IMR-90 (cell line): ENCODE data around the gene VAT1L. TPM values are rescaled to one million over a fixed set of nuclear protein-coding genes. Genes with fewer than 3 reads are reported as not detected.

ENCODE experiments used
- ATAC-seq: fragments of 200-7000 bp; cut with Tn5 transposase; 2 replicates; pipeline ENCODE4 v1.9.1; 2020; ENCODE audit warnings: low read depth, mild to moderate bottlenecking, moderate library complexity
- BruUV-seq: library from RNA; stranded (reverse); fragments of 400-500 nt; replicated peaks from 2 replicates; lab custom pipeline; 2021; lab: Mats Ljungman, UMichigan
- CTCF ChIA-PET: fragments of 300-600 bp; formaldehyde crosslinking; extraction: SDS; loops from one replicate; lab custom pipeline; 2021; ENCODE audit warnings: antibody characterized with exemption; lab: Yijun Ruan, JAX
- POLR2A ChIA-PET: fragments of 300-600 bp; sonication (Branson Sonifier 250); formaldehyde crosslinking; loops from one replicate; lab custom pipeline; 2022; ENCODE audit warnings: antibody characterized with exemption; ENCODE audit not compliant: unreplicated experiment; lab: Charles Lee
- DNase-seq: peaks from one replicate; pipeline ENCODE4 v3.0.0; 2013
- H2AFZ ChIP-seq: replicated peaks from 2 replicates; pipeline ENCODE3; 2013; ENCODE audit warnings: low read length, mild to moderate bottlenecking; ENCODE audit not compliant: poor library complexity
- H2AK5ac ChIP-seq: 2 replicates; pipeline ENCODE4 v1.6.1; 2013; ENCODE audit warnings: low read depth, low read length, inconsistent platforms
- H2AK9ac ChIP-seq: replicated peaks from 2 replicates; pipeline ENCODE3; 2013; ENCODE audit warnings: mild to moderate bottlenecking, low read depth, low read length, moderate library complexity; ENCODE audit not compliant: poor library complexity
- H2BK120ac ChIP-seq: 2 replicates; pipeline ENCODE4 v1.6.1; 2013; ENCODE audit warnings: low read depth, low read length, inconsistent platforms
- H2BK15ac ChIP-seq: 3 replicates; pipeline ENCODE4 v1.6.1; 2013; ENCODE audit warnings: low read depth, low read length, inconsistent platforms
- H2BK20ac ChIP-seq: 2 replicates; pipeline ENCODE4 v1.6.1; 2013; ENCODE audit warnings: low read depth, mild to moderate bottlenecking, inconsistent platforms, low read length, moderate library complexity
- H2BK5ac ChIP-seq: 2 replicates; pipeline ENCODE4 v1.6.1; 2013; ENCODE audit warnings: mild to moderate bottlenecking, low read depth, low read length, inconsistent platforms; ENCODE audit not compliant: poor library complexity, severe bottlenecking
- H3K14ac ChIP-seq: replicated peaks from 2 replicates; pipeline ENCODE4 v1.6.1; 2013; ENCODE audit warnings: low read depth, low read length, inconsistent platforms
- H3K18ac ChIP-seq: 2 replicates; pipeline ENCODE4 v1.6.1; 2013; ENCODE audit warnings: low read depth, low read length, control low read depth
- H3K23ac ChIP-seq: 2 replicates; pipeline ENCODE4 v1.6.1; 2013; ENCODE audit warnings: low read depth, low read length, inconsistent platforms
- H3K27ac ChIP-seq: 2 replicates; pipeline ENCODE4 v1.5.1; 2013; ENCODE audit warnings: mild to moderate bottlenecking, control low read depth, low read length; ENCODE audit not compliant: insufficient read depth
- H3K27me3 ChIP-seq: 2 replicates; pipeline ENCODE4 v1.6.1; 2013; ENCODE audit warnings: low read length; ENCODE audit not compliant: control insufficient read depth, insufficient read depth
- H3K36me3 ChIP-seq: 2 replicates; pipeline ENCODE4 v1.6.1; 2013; ENCODE audit warnings: low read length, mixed read lengths; ENCODE audit not compliant: control insufficient read depth, insufficient read depth
- H3K4ac ChIP-seq: 2 replicates; pipeline ENCODE4 v1.6.1; 2013; ENCODE audit warnings: low read depth, low read length, inconsistent platforms
- H3K4me1 ChIP-seq: 2 replicates; pipeline ENCODE4 v1.6.1; 2013; ENCODE audit warnings: low read length, mixed read lengths; ENCODE audit not compliant: control insufficient read depth, insufficient read depth
- H3K4me2 ChIP-seq: 2 replicates; pipeline ENCODE4 v1.6.1; 2013; ENCODE audit warnings: low read depth, mild to moderate bottlenecking, control low read depth, low read length, moderate library complexity
- H3K4me3 ChIP-seq: 2 replicates; pipeline ENCODE4 v1.5.1; 2013; ENCODE audit warnings: low read depth, mild to moderate bottlenecking, control low read depth, low read length, moderate library complexity; ENCODE audit not compliant: insufficient read depth
- H3K56ac ChIP-seq: 2 replicates; pipeline ENCODE4 v1.6.1; 2013; ENCODE audit warnings: low read length, inconsistent platforms; ENCODE audit not compliant: insufficient read depth; ENCODE audit errors: extremely low read depth
- H3K79me1 ChIP-seq, 2 experiments: 2 replicates each; pipeline ENCODE4 v1.6.1; 2013; ENCODE audit warnings: low read length in 2 of 2, inconsistent platforms in 1 of 2, low read depth in 1 of 2
- H3K9ac ChIP-seq: 2 replicates; pipeline ENCODE4 v1.6.1; 2013; ENCODE audit warnings: low read depth, low read length, control low read depth
- H3K9me1 ChIP-seq: 2 replicates; pipeline ENCODE4 v1.6.1; 2013; ENCODE audit warnings: low read length, inconsistent platforms; ENCODE audit not compliant: insufficient read depth
- H3K9me3 ChIP-seq: 2 replicates; pipeline ENCODE4 v1.6.1; 2013; ENCODE audit warnings: low read length; ENCODE audit not compliant: control insufficient read depth, insufficient read depth
- H4K20me1 ChIP-seq: 2 replicates; pipeline ENCODE4 v1.6.1; 2013; ENCODE audit warnings: low read length, inconsistent platforms; ENCODE audit not compliant: insufficient read depth
- H4K5ac ChIP-seq: 2 replicates; pipeline ENCODE4 v1.6.1; 2013; ENCODE audit warnings: mild to moderate bottlenecking, low read depth, low read length, control low read depth
- H4K8ac ChIP-seq, 2 experiments: 2 replicates each; pipeline ENCODE4 v1.6.1; 2013; ENCODE audit warnings: low read depth in 2 of 2, low read length in 2 of 2, control low read depth in 1 of 2, inconsistent platforms in 1 of 2
- H4K91ac ChIP-seq: 2 replicates; pipeline ENCODE4 v1.6.1; 2013; ENCODE audit warnings: low read depth, low read length, inconsistent platforms; ENCODE audit not compliant: insufficient read depth
- CEBPB ChIP-seq: IDR thresholded peaks from 2 replicates; pipeline ENCODE4 v1.6.1; 2012; ENCODE audit warnings: low read depth, low read length, improper control_type of control experiment
- CHD1 ChIP-seq: IDR thresholded peaks from 2 replicates; pipeline ENCODE4 v1.6.1; 2012; ENCODE audit warnings: low read depth, low read length, improper control_type of control experiment
- ELK1 ChIP-seq: fragments of 150-350 bp; IDR thresholded peaks from 2 replicates; pipeline ENCODE4 v1.6.1; 2016; ENCODE audit warnings: low read depth, mild to moderate bottlenecking, low read length, moderate library complexity, borderline replicate concordance
- FOS ChIP-seq: fragments of 150-350 bp; IDR thresholded peaks from 2 replicates; pipeline ENCODE4 v1.6.1; 2016; ENCODE audit warnings: low read depth, low read length
- MAFK ChIP-seq: IDR thresholded peaks from 2 replicates; pipeline ENCODE4 v1.6.1; 2012; ENCODE audit warnings: low read depth, low read length, improper control_type of control experiment
- MXI1 ChIP-seq: IDR thresholded peaks from 2 replicates; pipeline ENCODE4 v1.6.1; 2012; ENCODE audit warnings: low read depth, mild to moderate bottlenecking, low read length, moderate library complexity, borderline replicate concordance
- NFE2L2 ChIP-seq: fragments of 150-350 bp; IDR thresholded peaks from 2 replicates; pipeline ENCODE4 v1.6.1; 2016; ENCODE audit warnings: low read depth, mild to moderate bottlenecking, low read length
- POLR2A ChIP-seq: IDR thresholded peaks from 2 replicates; pipeline ENCODE4 v1.6.1; 2012; ENCODE audit warnings: mild to moderate bottlenecking, low read depth, low read length
- RAD21 ChIP-seq: IDR thresholded peaks from 2 replicates; pipeline ENCODE4 v1.6.1; 2012; ENCODE audit warnings: low read length, improper control_type of control experiment
- RFX5 ChIP-seq: IDR thresholded peaks from 2 replicates; pipeline ENCODE4 v1.8.0; 2012; ENCODE audit warnings: low read depth, mild to moderate bottlenecking, low read length, moderate library complexity
- USF2 ChIP-seq: fragments of 150-350 bp; IDR thresholded peaks from 2 replicates; pipeline ENCODE4 v1.6.1; 2017; ENCODE audit warnings: mild to moderate bottlenecking, antibody characterized with exemption, low read length, low read depth
- dilution Hi-C: fragments of 300-500 bp; cut with HindIII; formaldehyde crosslinking; loops from one replicate; pipeline ENCODE4 v1.14.3; 2018; ENCODE audit warnings: low sequenced_read_pairs; ENCODE audit not compliant: unreplicated experiment
- in situ Hi-C: fragments of 300-500 bp; cut with MboI; formaldehyde crosslinking; loops from 3 replicates; pipeline ENCODE4 v1.14.3; 2019; ENCODE audit warnings: low sequenced_read_pairs, inconsistent platforms, mixed read lengths
- intact Hi-C: fragments of 100-400 bp; cut with micrococcal nuclease; formaldehyde crosslinking; loops from 2 replicates; pipeline ENCODE4 v1.10.0; 2022
- polyA plus RNA-seq, 3 experiments: library from polyadenylated mRNA; depleted of rRNA; stranded (reverse); fragments of >200 nt; gene quantifications; 2 replicates each; pipeline ENCODE4 v1.2.3, GENCODE V29; 2012; ENCODE audit warnings: low replicate concordance in 1 of 3
- total RNA-seq: library from RNA; depleted of rRNA; stranded (reverse); fragments of >200 nt; gene quantifications from 2 replicates; pipeline ENCODE4 v1.2.3, GENCODE V29; 2012

Gene VAT1L
- total and polyA plus RNA-seq, 2 of the 4 experiments (the other 2 are of a cell fraction), result 15.4 to 18.5 TPM

GRCh38 chr16:77816293-77816692, 27.9 kb downstream of the VAT1L start:
- H3K36me3 ChIP-seq, result peaks cover 5% of the 10 kb centered on the region
- dilution Hi-C loops, result no loop called here
- no peak overlapping the region for H2BK15ac ChIP-seq

More at GRCh38 chr16:77816293-77816692, 27.9 kb downstream of the VAT1L start:
- in situ Hi-C loops (no loop called here), intact Hi-C loops (no loop called here)
- TF ChIP-seq CEBPB, result no peak
- TF ChIP-seq MAFK, result no peak
- no peak for TF ChIP-seq RAD21
- no peak for TF ChIP-seq POLR2A
- no peak for TF ChIP-seq CHD1
- no peak for TF ChIP-seq MXI1
- no peak for TF ChIP-seq FOS
- TF ChIP-seq NFE2L2, result no peak
- no peak for TF ChIP-seq USF2
- no peak for TF ChIP-seq ELK1
- no peak for TF ChIP-seq RFX5
- ATAC-seq (peak; percentile 86), DNase-seq (peak; percentile 81)
- H3K23ac ChIP-seq, result no peak overlapping the region
- H4K5ac ChIP-seq, result no peak overlapping the region
- no peak overlapping the region for H2AK5ac ChIP-seq
- 0 out of 2 replicates have a peak, but pooled peaks cover 5% of the 10 kb centered on the region for H3K9me1 ChIP-seq
- no peak overlapping the region for H2BK120ac ChIP-seq
- H3K4me2 ChIP-seq, result no peak overlapping the region
- H3K9ac ChIP-seq, result no peak overlapping the region
- no TSS peak for BruUV-seq
- H4K91ac ChIP-seq, result no peak overlapping the region
- POLR2A ChIA-PET, result no interaction called here
- no peak overlapping the region for H3K18ac ChIP-seq
- no peak overlapping the region for H4K8ac ChIP-seq
- no peak overlapping the region for H2BK20ac ChIP-seq
- no peak overlapping the region for H2AK9ac ChIP-seq
- H3K9me3 ChIP-seq, result no peaks in the 10 kb centered on the region
- H4K20me1 ChIP-seq, result no peaks in the 10 kb centered on the region
- no peak overlapping the region for H3K4ac ChIP-seq
- H3K4me1 ChIP-seq, result peaks cover 4% of the 10 kb centered on the region; the same call in 1 of the 2 replicates
- no peak overlapping the region for H3K56ac ChIP-seq
- no peak overlapping the region for H3K14ac ChIP-seq
- CTCF ChIA-PET, result interaction anchor here (0.5 kb wide), 1 partner anchor 37 kb away, joined by 6 read pairs; no protein-coding TSS in a partner anchor
- no peak overlapping the region for H2BK5ac ChIP-seq
- H2AFZ ChIP-seq, result no peak overlapping the region
- H3K4me3 ChIP-seq, result no peak overlapping the region
- no peaks in the 10 kb centered on the region for H3K27me3 ChIP-seq
- H3K79me1 ChIP-seq, result peaks cover 6 to 13% of the 10 kb centered on the region in 2 experiments; a peak in 3 of 4 replicates
- H3K27ac ChIP-seq, result no peak overlapping the region
